CD4-positive, alpha-beta T cell treated with Interleukin-10 for 1 hour (primary cell): ENCODE measurements around the gene MAPK9.

ENCODE experiments used
- DNase-seq: peaks from one replicate; pipeline ENCODE4 v3.0.0-alpha.2; 2020

The MAPK9 gene

GRCh38 chr5:180201051-180201987 is 90.6 kb downstream of the MAPK9 start:
- no peak for DNase-seq

GRCh38 chr5:180199390-180199789 is 92.5 kb downstream of the MAPK9 start:
- DNase-seq = no peak

GRCh38 chr5:180198208-180198607 is 93.7 kb downstream of the MAPK9 start:
- DNase-seq = no peak

DNA sequence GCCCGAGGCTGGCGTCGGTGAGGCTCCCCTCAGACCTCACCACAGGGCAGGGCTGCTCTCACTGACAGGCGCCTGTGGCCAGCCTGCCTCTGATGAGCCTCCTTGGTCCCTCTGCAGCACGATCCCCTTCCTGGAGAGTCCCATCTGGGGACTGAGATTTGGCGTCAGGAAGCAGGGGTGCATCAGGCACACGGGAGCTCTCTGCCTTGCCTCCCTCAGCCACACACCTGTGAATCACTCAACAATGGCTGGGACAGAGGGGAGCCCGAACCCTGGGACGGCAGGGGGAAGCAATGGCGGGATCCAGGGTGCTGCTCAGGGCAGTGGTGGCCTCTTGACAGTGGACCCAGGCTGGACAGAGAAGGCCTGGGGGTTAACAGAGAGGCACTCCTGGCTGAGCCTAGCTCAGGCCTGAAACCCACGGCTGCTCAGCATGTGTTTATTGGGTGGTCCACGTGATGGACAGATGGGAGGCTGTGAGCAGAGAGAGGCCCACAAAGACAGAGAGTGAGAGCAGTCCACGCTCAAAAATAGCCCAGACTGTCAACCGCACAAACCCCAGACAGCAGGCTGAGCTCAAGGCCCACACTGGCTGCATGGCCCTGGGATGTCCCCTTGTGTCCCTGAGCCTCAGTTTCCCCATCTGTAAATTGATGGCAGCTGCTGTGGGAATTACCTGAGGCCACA is 94.7 kb downstream of the MAPK9 start:
- DNase-seq = no peak

- no peak for DNase-seq
These were observed 97.2 kb downstream of the MAPK9 start for GRCh38 chr5:180194410-180195345.

- no peak for DNase-seq
These were observed 98.0 kb downstream of the MAPK9 start for GRCh38 chr5:180193749-180194375.

DNA sequence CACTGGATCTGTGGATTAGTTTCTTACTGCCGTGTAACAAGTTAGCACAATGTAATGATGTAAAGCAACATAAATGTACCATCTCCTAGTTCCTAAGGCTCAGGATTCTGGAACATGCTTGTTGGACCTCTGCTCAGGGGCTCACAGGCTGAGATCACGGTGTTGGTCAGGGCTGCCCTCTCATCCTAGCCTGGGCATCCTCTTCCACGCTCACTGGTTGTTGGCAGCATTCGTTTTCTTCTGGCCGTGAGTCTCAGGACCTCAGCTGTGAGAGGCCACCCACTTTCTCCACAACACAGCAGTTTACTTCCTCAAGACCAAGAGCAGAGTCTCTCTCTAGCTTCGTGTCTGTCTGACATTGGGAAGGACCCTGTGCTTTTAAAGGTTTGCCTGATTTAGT is 100.2 kb downstream of the MAPK9 start:
- no peak for DNase-seq

DNA sequence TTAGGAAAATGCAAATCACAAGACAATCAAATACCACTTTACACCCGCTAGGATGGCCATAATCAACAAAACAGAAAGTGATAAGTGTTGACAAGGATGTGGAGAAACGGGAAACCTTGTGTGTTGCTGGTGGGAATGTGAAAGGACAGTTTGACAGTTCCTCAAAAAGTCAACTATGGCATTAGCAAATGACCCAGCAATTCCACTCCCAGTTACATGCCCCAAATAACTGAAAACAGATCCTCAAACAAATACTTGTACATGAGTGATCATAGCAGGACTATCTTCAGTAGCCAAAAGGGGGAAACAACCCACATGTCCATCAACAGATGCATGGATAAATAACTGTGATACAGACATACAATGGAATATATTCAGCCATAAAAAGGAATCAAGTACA is 104.1 kb downstream of the MAPK9 start:
- DNase-seq = no peak
